ENCODE data around the gene LDLRAP1.

The LDLRAP1 gene

DNA sequence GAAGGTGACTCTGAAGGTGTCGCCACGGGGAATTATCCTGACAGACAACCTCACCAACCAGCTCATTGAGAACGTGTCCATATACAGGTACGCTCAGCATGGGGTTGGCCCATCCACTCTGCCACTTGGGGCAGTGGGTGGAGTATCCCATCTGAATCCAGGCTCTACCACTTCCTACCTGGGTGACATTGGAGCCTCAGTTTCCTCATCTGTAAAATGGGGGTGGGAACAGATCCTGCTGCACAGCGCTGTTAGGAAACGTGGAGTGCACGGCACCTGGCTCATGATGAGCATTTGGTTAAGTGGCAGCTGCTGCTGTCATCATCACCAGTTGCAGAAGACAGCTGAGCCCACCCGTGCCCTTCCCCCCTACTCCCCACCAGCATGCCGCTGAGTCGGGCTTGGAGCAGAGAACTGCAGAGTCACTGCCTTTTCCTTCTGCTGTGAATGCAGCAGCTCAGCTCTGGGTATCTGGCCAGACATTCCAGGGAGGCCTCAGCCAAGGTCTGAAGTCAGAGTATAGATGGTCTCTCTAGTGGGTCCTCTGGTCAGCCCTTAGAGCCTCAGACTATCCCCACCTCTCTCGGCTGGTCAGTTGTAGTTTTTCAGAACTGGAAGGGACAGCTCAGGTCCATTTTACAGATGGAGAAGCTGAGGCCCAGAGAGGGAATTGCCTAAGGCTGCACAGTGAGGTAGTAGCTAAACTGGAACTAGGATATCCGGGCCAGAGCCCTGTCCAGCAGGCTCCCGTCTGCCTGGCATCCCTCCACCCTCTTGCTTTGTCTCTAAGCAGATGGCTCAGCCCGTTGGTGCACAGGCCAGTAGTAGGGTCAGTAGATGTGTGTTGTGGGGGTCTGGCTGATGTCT, 11.7 kb downstream of the LDLRAP1 start:
- Histone ChIP-seq H3K4me3 (ENCODE audit: low read depth, low read length) (no peak overlapping the region), H3K27me3 (ENCODE audit: insufficient read depth, low read length) (no peaks in the 10 kb centered on the region), H2AFZ (ENCODE audit: low read length, unreplicated experiment) (no peak overlapping the region), H3K27ac (ENCODE audit: low read depth, low read length) (no peak overlapping the region), H3K4me1 (ENCODE audit: control insufficient read depth, insufficient read depth, low read length, unreplicated experiment) (peaks cover 17% of the 10 kb centered on the region), H3K36me3 (ENCODE audit: insufficient read depth, low read length) (no peaks in the 10 kb centered on the region), H3K79me2 (ENCODE audit: control insufficient read depth, insufficient read depth, low read length, unreplicated experiment) (peaks cover 4% of the 10 kb centered on the region)

DNA sequence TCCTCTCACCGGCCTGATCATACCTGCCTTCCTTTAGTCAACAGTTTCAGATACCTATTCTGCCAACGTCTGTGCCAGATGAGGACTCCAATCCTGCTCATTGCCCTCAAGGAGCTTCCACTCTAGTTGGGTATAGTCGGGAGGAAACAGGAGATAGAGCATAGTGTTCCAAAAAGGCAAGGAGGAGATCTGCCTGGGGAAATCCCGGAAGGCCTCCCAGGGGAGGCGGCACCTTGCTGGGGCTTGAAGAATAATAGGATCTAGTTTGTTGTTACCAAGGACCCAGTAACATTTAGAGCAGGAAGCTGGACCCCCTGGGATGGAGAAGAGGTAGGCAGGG, 12.3 kb downstream of the LDLRAP1 start:
- no peak overlapping the region for H2AFZ ChIP-seq (ENCODE audit: low read length, unreplicated experiment)
- no peak overlapping the region for H3K27ac ChIP-seq (ENCODE audit: low read depth, low read length)
- H3K36me3 ChIP-seq (ENCODE audit: insufficient read depth, low read length) = no peaks in the 10 kb centered on the region
- H3K27me3 ChIP-seq (ENCODE audit: insufficient read depth, low read length) = no peaks in the 10 kb centered on the region
- peaks cover 11% of the 10 kb centered on the region for H3K4me1 ChIP-seq (ENCODE audit: control insufficient read depth, insufficient read depth, low read length, unreplicated experiment)
- H3K79me2 ChIP-seq (ENCODE audit: control insufficient read depth, insufficient read depth, low read length, unreplicated experiment) = peaks cover 4% of the 10 kb centered on the region
- H3K4me3 ChIP-seq (ENCODE audit: low read depth, low read length) = no peak overlapping the region

- Histone ChIP-seq H3K79me2 (ENCODE audit: control insufficient read depth, insufficient read depth, low read length, unreplicated experiment) (peaks cover under 1% of the 10 kb centered on the region), H2AFZ (ENCODE audit: low read length, unreplicated experiment) (no peak overlapping the region), H3K4me3 (ENCODE audit: low read depth, low read length) (no peak overlapping the region), H3K27me3 (ENCODE audit: insufficient read depth, low read length) (no peaks in the 10 kb centered on the region), H3K4me1 (ENCODE audit: control insufficient read depth, insufficient read depth, low read length, unreplicated experiment) (peaks cover 9% of the 10 kb centered on the region), H3K27ac (ENCODE audit: low read depth, low read length) (no peak overlapping the region), H3K36me3 (ENCODE audit: insufficient read depth, low read length) (no peaks in the 10 kb centered on the region)
These were observed 12.8 kb downstream of the LDLRAP1 start for GRCh38 chr1:25556132-25556670.

DNA sequence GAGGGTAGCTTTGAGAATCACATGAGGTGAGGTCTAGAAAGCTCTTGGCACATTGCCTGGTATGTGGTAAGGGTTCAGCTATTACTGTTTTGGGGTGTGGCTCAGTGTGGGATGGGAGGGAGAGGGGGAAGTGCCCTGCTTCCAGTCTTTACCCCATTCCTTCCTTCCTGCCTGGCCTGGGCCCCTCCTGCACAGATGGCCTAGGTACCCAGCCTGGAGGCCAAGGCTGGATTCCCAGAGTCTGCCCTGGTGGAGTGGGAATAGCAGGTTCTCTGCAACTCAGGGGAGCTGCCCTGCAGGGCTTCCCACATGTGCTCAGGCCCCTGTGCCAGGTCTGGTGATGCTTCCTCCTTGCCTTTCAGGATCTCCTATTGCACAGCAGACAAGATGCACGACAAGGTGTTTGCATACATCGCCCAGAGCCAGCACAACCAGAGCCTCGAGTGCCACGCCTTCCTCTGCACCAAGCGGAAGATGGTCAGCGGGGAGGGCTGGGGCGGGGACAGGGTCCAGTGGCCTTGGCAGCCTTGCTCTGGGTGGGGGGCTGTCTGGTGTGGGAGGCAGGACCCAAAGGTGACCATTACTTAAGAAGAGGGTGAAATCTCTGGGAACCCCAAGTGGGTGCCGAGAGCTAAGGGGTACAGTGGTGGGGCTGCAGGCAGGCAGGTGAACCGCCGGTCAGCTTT, 13.5 kb downstream of the LDLRAP1 start:
- Histone ChIP-seq H3K36me3 (ENCODE audit: insufficient read depth, low read length) (no peaks in the 10 kb centered on the region), H3K4me3 (ENCODE audit: low read depth, low read length) (no peak overlapping the region), H3K27me3 (ENCODE audit: insufficient read depth, low read length) (no peaks in the 10 kb centered on the region), H3K27ac (ENCODE audit: low read depth, low read length) (no peak overlapping the region), H2AFZ (ENCODE audit: low read length, unreplicated experiment) (no peak overlapping the region), H3K4me1 (ENCODE audit: control insufficient read depth, insufficient read depth, low read length, unreplicated experiment) (peaks cover 9% of the 10 kb centered on the region), H3K79me2 (ENCODE audit: control insufficient read depth, insufficient read depth, low read length, unreplicated experiment) (no peaks in the 10 kb centered on the region)

GRCh38 chr1:25557543-25557942, 14.1 kb downstream of the LDLRAP1 start:
- Histone ChIP-seq H3K27ac (ENCODE audit: low read depth, low read length) (no peak overlapping the region), H3K4me3 (ENCODE audit: low read depth, low read length) (no peak overlapping the region), H3K4me1 (ENCODE audit: control insufficient read depth, insufficient read depth, low read length, unreplicated experiment) (peaks cover 9% of the 10 kb centered on the region), H3K36me3 (ENCODE audit: insufficient read depth, low read length) (no peaks in the 10 kb centered on the region), H3K79me2 (ENCODE audit: control insufficient read depth, insufficient read depth, low read length, unreplicated experiment) (no peaks in the 10 kb centered on the region), H2AFZ (ENCODE audit: low read length, unreplicated experiment) (no peak overlapping the region), H3K27me3 (ENCODE audit: insufficient read depth, low read length) (no peaks in the 10 kb centered on the region)

DNA sequence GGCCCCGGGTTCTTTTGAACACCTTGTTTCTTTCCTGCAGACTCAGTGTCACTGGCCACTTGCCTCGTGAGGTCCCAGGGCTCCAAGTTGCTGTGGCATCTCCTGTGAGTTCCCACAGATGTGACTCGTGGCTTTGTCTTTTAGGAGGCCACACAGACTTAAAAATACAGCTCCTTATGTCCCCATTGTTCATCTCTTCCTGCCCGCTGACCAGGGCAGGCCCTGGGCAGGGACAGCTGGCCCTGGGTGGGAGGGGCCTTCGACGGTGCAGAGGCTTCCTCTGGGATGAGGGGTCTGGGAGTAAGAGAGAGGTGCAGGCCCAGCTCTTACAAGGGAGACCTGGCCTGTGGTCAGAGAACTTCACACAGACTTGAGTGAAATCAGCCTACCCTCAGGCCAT, 15.6 kb downstream of the LDLRAP1 start:
- H3K27ac ChIP-seq (ENCODE audit: low read depth, low read length) = no peak overlapping the region
- H2AFZ ChIP-seq (ENCODE audit: low read length, unreplicated experiment) = no peak overlapping the region

GRCh38 chr1:25560001-25560400, 16.6 kb downstream of the LDLRAP1 start:
- Histone ChIP-seq H3K4me1 (ENCODE audit: control insufficient read depth, insufficient read depth, low read length, unreplicated experiment) (peaks cover 9% of the 10 kb centered on the region), H3K79me2 (ENCODE audit: control insufficient read depth, insufficient read depth, low read length, unreplicated experiment) (no peaks in the 10 kb centered on the region)

More for the DNA sequence above, 15.6 kb downstream of the LDLRAP1 start:
- no peak overlapping the region for H3K4me3 ChIP-seq (ENCODE audit: low read depth, low read length)
- no peaks in the 10 kb centered on the region for H3K27me3 ChIP-seq (ENCODE audit: insufficient read depth, low read length)
- H3K36me3 ChIP-seq (ENCODE audit: insufficient read depth, low read length) = no peaks in the 10 kb centered on the region
- H3K4me1 ChIP-seq (ENCODE audit: control insufficient read depth, insufficient read depth, low read length, unreplicated experiment) = peaks cover 9% of the 10 kb centered on the region
- no peaks in the 10 kb centered on the region for H3K79me2 ChIP-seq (ENCODE audit: control insufficient read depth, insufficient read depth, low read length, unreplicated experiment)

GRCh38 chr1:25560788-25561187, 17.4 kb downstream of the LDLRAP1 start:
- Histone ChIP-seq H3K27me3 (ENCODE audit: insufficient read depth, low read length) (no peaks in the 10 kb centered on the region), H3K4me1 (ENCODE audit: control insufficient read depth, insufficient read depth, low read length, unreplicated experiment) (peaks cover 9% of the 10 kb centered on the region), H3K36me3 (ENCODE audit: insufficient read depth, low read length) (no peaks in the 10 kb centered on the region), H3K4me3 (ENCODE audit: low read depth, low read length) (no peak overlapping the region), H3K27ac (ENCODE audit: low read depth, low read length) (no peak overlapping the region), H2AFZ (ENCODE audit: low read length, unreplicated experiment) (no peak overlapping the region), H3K79me2 (ENCODE audit: control insufficient read depth, insufficient read depth, low read length, unreplicated experiment) (no peaks in the 10 kb centered on the region)

More at GRCh38 chr1:25560001-25560400, 16.6 kb downstream of the LDLRAP1 start:
- Histone ChIP-seq H3K27me3 (ENCODE audit: insufficient read depth, low read length) (no peaks in the 10 kb centered on the region), H2AFZ (ENCODE audit: low read length, unreplicated experiment) (no peak overlapping the region), H3K36me3 (ENCODE audit: insufficient read depth, low read length) (no peaks in the 10 kb centered on the region), H3K4me3 (ENCODE audit: low read depth, low read length) (no peak overlapping the region), H3K27ac (ENCODE audit: low read depth, low read length) (no peak overlapping the region)

GRCh38 chr1:25561421-25562100, 18.2 kb downstream of the LDLRAP1 start:
- H3K4me3 ChIP-seq (ENCODE audit: low read depth, low read length) = no peak overlapping the region
- no peak overlapping the region for H2AFZ ChIP-seq (ENCODE audit: low read length, unreplicated experiment)
- no peak overlapping the region for H3K27ac ChIP-seq (ENCODE audit: low read depth, low read length)
- H3K27me3 ChIP-seq (ENCODE audit: insufficient read depth, low read length) = no peaks in the 10 kb centered on the region
- H3K36me3 ChIP-seq (ENCODE audit: insufficient read depth, low read length) = no peaks in the 10 kb centered on the region
- H3K4me1 ChIP-seq (ENCODE audit: control insufficient read depth, insufficient read depth, low read length, unreplicated experiment) = peaks cover 5% of the 10 kb centered on the region
- no peaks in the 10 kb centered on the region for H3K79me2 ChIP-seq (ENCODE audit: control insufficient read depth, insufficient read depth, low read length, unreplicated experiment)

GRCh38 chr1:25562101-25562927, 18.9 kb downstream of the LDLRAP1 start:
- H3K27me3 ChIP-seq (ENCODE audit: insufficient read depth, low read length) = no peaks in the 10 kb centered on the region
- no peaks in the 10 kb centered on the region for H3K36me3 ChIP-seq (ENCODE audit: insufficient read depth, low read length)
- no peak overlapping the region for H2AFZ ChIP-seq (ENCODE audit: low read length, unreplicated experiment)
- no peaks in the 10 kb centered on the region for H3K4me1 ChIP-seq (ENCODE audit: control insufficient read depth, insufficient read depth, low read length, unreplicated experiment)
- H3K27ac ChIP-seq (ENCODE audit: low read depth, low read length) = no peak overlapping the region
- H3K79me2 ChIP-seq (ENCODE audit: control insufficient read depth, insufficient read depth, low read length, unreplicated experiment) = no peaks in the 10 kb centered on the region
- no peak overlapping the region for H3K4me3 ChIP-seq (ENCODE audit: low read depth, low read length)

Data from ACC112 (cell line).